RPMI8226 (cell line): ENCODE data around the gene PPP3R1.
A peak's percentile ranks its signal among the peaks of the same experiment; 100 is the strongest.

Source experiments
- DNase-seq: peaks from one replicate; pipeline ENCODE4 v3.0.0-alpha.2; 2015

The PPP3R1 gene, protein sequence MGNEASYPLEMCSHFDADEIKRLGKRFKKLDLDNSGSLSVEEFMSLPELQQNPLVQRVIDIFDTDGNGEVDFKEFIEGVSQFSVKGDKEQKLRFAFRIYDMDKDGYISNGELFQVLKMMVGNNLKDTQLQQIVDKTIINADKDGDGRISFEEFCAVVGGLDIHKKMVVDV

DNA sequence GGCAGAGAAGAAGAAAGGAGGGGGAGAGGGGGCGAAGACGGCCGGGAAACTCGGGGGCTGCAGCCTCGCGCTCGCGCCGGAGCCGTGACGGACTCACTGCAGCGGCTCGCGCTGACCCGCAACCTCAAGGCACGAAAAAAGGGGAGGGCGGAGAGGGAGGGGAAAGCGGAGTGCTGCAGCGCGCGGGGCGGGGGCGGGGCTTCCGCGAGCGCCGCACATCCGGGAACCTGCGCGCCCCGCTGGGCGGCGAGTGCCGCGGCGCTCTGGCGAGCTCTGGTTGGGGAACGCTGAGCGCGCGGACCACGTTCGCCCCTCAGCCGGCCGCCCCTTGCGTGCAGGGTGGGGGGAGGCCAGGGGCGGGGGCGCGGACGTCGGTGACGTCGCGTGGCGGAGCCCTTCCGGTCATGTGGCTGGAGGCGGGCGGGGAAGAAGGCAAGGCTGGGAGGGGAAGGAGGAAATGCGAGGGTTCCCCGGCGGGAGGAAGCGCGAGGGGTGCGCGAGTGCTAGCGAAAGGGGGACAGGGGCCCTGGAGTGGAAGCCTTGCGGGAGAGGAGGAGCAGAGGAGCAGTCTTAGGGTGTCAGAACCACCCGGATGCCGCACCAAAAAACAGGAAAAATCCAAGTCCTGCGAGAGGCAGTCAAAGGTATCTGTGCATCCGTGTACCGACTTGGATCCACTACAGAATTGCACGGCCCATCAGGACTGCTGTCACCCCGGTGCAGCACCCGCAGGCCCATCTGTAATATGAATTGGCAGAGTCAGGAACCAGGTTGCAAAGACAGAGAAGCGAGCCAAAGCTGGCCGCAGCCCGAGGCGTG, at the start of gene PPP3R1:
Gene PPP3R1, minus strand, starts transcription at position 133 of the 819 bp plus-strand sequence. CDS start 405 bp downstream, outside the sequence.
- DNase-seq, result peak; percentile 97

DNA sequence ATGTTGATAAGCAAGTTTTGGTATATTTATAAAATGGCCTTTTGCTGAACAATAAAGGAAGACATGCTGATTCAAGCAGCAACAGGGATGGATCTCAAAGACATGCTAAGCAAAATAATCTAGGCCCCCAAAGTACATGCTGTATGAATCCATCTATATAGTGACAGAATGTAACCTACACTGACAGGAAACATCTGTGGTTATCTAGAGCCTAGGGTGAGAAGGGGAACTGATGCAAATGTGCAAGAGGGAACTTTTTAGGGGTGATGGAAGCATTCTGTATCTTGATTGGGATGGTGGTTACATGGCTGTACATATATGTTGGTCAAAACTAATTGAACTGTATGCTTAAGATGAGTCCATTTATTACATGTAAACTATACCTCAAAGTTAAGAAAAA, 43.2 kb upstream of the PPP3R1 start:
- DNase-seq, result peak; percentile 57

GRCh38 chr2:68294913-68295312, 42.6 kb upstream of the PPP3R1 start:
- DNase-seq, result no peak

- no peak for DNase-seq
Measured at GRCh38 chr2:68294187-68294586, 41.9 kb upstream of the PPP3R1 start.

DNA sequence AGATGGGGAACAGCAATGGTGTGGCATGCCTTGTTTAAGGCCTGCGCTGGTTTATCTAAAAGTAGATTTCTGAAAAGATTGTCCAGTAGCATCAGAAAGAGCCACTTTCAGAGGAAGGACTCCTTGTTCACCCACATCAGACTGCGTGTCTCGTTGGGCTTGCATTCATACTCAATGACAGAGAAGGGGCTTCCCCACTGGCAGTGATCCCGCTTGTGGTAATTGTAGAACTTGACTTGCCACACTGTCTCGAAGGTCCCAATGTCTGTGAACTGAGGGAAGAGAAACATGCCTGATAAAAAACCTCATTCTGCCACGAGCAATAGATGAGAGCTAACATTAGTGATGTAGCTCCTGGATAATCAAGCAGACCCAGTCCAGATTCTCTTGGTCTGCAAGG, 41.4 kb upstream of the PPP3R1 start:
- DNase-seq, result no peak

DNA sequence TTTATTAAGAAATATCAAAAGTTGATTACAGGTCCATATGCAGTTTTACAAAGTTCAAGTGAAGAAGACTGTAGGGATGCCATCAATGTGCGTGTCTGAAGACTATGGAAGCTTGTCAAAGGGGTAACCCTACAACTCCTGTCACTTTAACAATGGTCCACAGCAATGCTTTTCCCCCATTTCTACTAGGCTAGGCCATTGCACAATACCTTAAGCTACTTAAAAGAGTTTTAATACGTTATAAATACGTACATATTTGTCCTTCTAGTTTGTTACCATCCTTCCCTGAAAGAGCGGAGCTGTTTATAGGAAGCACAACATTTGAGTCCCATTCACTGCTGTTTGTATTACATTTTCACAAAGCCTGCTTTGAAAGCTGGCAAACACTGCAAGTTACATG, 40.7 kb upstream of the PPP3R1 start:
- DNase-seq, result no peak

DNA sequence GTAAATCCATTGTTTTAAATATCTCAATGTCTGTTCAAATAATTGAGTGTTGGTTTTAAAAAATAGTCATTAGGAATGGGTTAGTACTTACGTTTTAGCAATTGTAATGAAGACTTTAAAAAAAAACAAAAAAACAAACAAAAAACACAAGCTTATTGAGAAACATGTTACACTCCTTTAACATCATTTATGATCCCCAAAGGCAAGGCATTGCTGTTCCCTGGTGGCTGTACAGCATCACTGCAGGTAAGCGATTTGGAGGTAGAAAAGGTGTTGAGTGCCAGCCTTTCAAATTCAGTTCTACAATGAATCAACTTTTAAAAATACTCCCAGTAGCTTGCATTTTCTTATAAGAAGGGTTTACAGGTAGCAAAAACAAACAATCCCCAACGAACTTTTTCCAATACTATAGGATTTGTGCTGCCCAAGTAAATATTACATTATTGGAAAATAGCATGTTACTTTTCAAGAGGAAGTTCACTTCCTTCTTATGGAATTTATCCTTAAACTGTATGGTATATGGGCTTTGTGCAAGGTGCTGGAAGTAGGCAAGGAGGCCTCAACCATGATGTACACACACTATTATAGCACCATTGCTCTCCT, 39.9 kb upstream of the PPP3R1 start:
- peak; percentile 81 for DNase-seq

DNA sequence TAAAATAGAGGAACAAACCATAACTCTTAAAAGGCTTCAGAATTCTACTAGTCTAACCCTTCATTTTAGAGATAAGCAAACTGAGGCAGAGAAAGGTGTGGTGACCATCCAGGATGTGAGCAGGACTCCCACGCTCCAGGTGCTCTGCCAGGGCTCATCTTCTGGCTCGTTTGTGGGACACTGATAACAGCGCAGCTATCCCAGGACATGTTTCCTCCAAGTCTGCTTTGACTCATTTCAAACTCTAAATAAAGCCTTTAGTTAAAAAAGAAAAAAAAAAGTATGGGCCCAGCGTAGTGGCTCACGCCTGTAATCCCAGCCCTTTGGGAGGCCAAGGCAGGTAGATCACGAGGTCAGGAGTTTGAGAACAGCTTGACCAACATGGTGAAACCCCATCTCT, 39.0 kb upstream of the PPP3R1 start:
- no peak for DNase-seq

DNA sequence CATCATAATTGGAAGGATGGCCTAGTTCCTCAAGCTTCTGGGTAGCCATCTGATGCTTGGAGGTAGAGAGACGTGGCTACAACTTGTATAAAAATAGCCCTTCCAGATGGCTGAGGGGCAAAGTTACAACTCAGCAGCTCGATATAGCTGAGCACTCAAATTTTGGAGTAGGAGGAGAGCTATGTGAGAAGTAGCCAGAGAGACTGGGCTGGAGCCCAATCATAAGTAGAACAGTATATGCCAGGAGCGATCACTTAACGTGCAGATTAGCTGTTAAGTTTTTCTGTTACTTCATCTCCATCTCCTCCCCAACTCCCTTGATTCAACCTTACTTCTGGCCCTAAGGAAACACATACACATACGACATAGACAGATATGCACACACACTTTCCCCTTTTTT, 38.6 kb upstream of the PPP3R1 start:
- DNase-seq, result peak; percentile 95

DNA sequence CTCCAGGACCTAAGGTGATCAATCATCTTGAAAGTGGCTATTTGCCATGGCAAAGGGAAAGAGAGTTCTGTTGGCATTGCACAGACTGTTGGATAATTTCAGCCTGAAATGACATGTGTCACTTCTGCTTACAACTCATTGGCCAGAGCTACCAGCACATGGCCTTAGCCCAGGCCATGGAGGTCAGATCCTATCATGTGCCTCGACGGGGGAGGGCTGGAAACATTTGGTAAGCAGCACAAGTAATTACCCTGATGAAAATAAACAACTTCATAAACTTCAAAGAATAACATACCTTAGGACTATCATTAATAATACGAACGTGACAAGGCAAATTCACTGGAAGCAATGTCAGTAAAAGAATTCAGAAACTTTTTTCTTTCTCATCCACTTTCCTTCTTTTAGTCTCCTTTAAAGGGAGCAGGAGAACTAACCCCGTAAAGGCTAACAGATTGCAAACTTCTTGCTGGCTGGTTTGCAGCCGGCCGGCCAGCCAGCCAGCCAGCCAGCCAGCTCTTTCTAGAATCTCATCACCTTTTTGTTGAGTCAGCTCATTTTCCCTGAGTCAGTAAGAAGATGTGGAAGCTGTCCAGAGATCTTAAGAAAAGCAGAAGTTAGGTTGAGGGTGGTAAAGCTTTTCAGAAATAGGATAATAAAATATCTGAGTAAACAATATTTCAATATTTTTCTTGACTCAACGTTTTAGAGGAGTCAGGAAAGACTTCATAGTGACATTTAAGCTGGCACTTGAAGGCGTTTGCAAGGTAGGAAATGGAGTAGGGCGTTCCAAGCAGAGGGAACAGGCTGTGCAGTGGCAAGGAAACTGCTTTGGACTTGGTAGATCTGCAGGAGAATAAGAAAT, 35.5 kb upstream of the PPP3R1 start:
- DNase-seq, result peak; percentile 95

DNA sequence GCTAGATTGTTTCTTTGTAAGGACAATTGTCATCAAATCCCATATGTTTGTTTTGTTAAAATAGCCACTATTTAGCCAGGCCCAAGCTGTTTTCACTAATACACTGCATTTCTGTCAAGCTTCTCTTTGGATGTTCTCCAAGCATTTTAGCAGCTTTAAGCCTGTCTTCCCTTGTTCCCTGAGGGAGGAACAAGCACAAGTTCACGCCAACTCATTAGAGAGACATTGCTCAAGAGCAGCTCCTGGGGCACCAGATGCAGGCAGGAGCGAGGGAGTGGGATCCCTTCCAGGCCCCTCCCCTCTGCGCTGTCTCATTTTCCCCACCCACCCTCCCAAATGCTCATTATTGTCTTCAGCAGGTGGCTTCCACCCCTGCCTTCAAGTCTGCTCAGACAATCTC, 32.6 kb upstream of the PPP3R1 start:
- DNase-seq, result no peak

DNA sequence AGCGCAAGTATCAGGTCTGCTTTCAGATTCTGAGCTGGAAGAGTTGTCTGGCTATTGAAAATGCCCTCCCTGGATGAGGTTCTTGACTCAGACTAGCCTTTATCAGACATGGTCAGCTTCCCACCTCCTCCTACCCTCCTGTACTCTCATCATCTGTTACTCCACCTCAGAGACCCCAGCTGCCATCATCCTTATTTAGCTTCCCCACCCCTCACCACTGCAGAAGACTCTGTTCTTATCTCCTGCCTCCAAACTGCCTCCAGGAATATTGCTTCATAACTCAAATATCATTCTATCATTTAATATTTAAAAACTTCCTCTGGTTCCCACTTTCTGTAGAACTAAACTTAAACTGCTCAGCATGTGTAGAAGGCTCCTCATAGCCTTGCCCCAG, 31.1 kb upstream of the PPP3R1 start:
- DNase-seq, result no peak

- peak; percentile 64 for DNase-seq
Measured at GRCh38 chr2:68282811-68283418, 30.6 kb upstream of the PPP3R1 start.

GRCh38 chr2:68280796-68281195, 28.5 kb upstream of the PPP3R1 start:
- DNase-seq, result no peak

DNA sequence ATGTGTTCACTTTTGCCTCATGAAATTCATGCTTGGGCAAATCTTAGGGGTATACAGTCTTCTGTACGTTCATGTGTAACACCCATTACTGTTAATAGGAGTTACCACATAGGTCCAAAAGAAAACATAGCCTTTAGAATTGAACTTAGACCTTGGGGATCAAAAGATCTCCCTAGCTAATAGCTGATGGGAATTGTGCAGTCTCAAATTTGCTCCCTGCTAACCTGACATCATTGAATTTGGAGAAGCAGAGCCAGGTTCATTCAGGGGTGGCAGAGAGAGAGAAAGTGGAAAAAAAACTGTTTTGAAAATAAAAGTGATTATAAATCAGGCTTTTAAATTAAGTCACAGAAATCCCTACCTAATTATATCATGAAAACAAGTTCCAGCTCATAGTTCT, 28.0 kb upstream of the PPP3R1 start:
- DNase-seq, result no peak

- DNase-seq, result no peak
Measured at GRCh38 chr2:68279691-68280090, 27.4 kb upstream of the PPP3R1 start.

GRCh38 chr2:68278169-68278568, 25.8 kb upstream of the PPP3R1 start:
- DNase-seq, result no peak

- no peak for DNase-seq
Measured at GRCh38 chr2:68274022-68274421, 21.7 kb upstream of the PPP3R1 start.

DNA sequence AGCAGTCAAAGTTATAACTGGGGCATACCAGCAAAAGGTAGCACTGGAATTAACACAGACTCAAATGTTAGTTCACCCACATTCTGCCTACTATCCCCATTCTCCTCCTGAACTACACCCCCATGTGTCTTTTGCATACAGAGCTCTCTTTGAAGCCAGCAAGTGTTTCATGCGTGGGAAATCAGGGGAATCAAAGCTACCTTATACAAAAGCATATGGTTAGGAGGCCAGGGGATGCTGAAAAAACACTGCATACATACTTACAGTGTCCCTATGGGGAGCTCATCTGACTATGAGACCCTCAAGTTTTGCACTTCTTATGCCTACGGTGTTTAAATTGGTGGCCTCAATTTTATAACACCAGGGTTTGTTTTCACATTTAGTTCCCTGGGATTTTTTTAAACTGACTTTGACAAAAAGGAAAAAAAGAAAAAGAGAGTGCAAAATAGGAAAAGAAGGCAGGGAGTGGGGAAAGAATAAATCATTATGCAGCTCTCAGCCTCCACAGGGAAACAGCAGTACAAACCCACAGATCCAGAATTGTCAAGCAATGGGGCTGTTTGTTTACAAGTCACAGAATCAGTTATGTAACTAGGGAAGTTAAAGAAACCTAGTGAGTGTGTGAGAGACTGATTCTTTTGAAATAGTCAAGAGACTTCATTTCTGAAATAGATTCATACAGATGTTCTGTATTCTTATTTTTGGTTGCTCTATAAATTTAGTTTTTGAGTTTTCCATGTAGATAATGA, 20.1 kb upstream of the PPP3R1 start:
- no peak for DNase-seq

- DNase-seq, result no peak
Measured at GRCh38 chr2:68266655-68267054, 14.3 kb upstream of the PPP3R1 start.

GRCh38 chr2:68263632-68264031, 11.3 kb upstream of the PPP3R1 start:
- no peak for DNase-seq

- no peak for DNase-seq
Measured at GRCh38 chr2:68258851-68259250, 6.5 kb upstream of the PPP3R1 start.
